DOHH2 (cell line): Measurements from ENCODE around the gene SDF2L1.

ENCODE experiments used
- H3F3A ChIP-seq: fragments of 200-600 bp; sonication (generic), shearing (Covaris generic); 2 replicates; pipeline ENCODE4 v1.6.0; 2016; ENCODE audit warnings: antibody characterized with exemption, mild to moderate bottlenecking; ENCODE audit not compliant: control insufficient read depth, insufficient read depth
- H3K27ac ChIP-seq: fragments of 200-600 bp; sonication (generic); 2 replicates; pipeline ENCODE4 v1.5.1; 2014; ENCODE audit warnings: low read depth, mild to moderate bottlenecking, low read length, moderate library complexity
- H3K27me3 ChIP-seq: fragments of 200-600 bp; sonication (generic); 2 replicates; pipeline ENCODE4 v1.6.1; 2014; ENCODE audit warnings: mild to moderate bottlenecking, low read length, mixed read lengths; ENCODE audit not compliant: control insufficient read depth
- H3K36me3 ChIP-seq: fragments of 200-600 bp; sonication (generic); 2 replicates; pipeline ENCODE4 v1.6.1; 2014; ENCODE audit warnings: mild to moderate bottlenecking, low read length, moderate library complexity, mixed read lengths; ENCODE audit not compliant: control insufficient read depth
- H3K4me1 ChIP-seq: fragments of 200-600 bp; sonication (generic); 2 replicates; pipeline ENCODE4 v1.6.1; 2014; ENCODE audit warnings: mild to moderate bottlenecking, low read length, mixed read lengths; ENCODE audit not compliant: control insufficient read depth
- H3K4me2 ChIP-seq: fragments of 200-600 bp; sonication (generic); 2 replicates; pipeline ENCODE4 v1.6.0; 2014; ENCODE audit warnings: mild to moderate bottlenecking, low read length, moderate library complexity
- H3K4me3 ChIP-seq: fragments of 200-600 bp; sonication (generic); 2 replicates; pipeline ENCODE4 v1.5.1; 2014; ENCODE audit warnings: mild to moderate bottlenecking, low read length, mixed read lengths
- H3K79me2 ChIP-seq: fragments of 200-600 bp; sonication (generic); 2 replicates; pipeline ENCODE4 v1.6.1; 2014; ENCODE audit warnings: mild to moderate bottlenecking, low read length, mixed read lengths; ENCODE audit not compliant: control insufficient read depth
- H3K9me2 ChIP-seq: fragments of 200-600 bp; sonication (generic); replicated peaks from 2 replicates; pipeline ENCODE4 v1.6.1; 2014; ENCODE audit warnings: mild to moderate bottlenecking, low read length, mixed read lengths; ENCODE audit not compliant: control insufficient read depth
- H3K9me3 ChIP-seq: fragments of 200-600 bp; sonication (generic); 2 replicates; pipeline ENCODE4 v1.6.1; 2014; ENCODE audit warnings: antibody characterized with exemption, low read length, mixed read lengths; ENCODE audit not compliant: control insufficient read depth, insufficient read depth
- H4K20me1 ChIP-seq: fragments of 200-600 bp; sonication (generic); 2 replicates; pipeline ENCODE4 v1.6.0; 2014; ENCODE audit warnings: low read depth, mild to moderate bottlenecking, antibody characterized with exemption, low read length, moderate library complexity; ENCODE audit not compliant: control insufficient read depth, insufficient read depth
- CTCF ChIP-seq: fragments of 200-600 bp; sonication (generic); IDR thresholded peaks from one replicate; pipeline ENCODE4 v1.5.1; 2014; ENCODE audit warnings: antibody characterized with exemption, mild to moderate bottlenecking, low read depth, low read length; ENCODE audit not compliant: poor library complexity, severe bottlenecking
- EZH2phosphoT487 ChIP-seq: fragments of 200-600 bp; sonication (generic); IDR thresholded peaks from 2 replicates; pipeline ENCODE4 v1.6.1; 2017; ENCODE audit warnings: borderline replicate concordance, mild to moderate bottlenecking, antibody characterized with exemption, low read length, moderate library complexity, mixed read lengths

SDF2L1 gene

GRCh38 chr22:21660904-21661303 is 18.8 kb downstream of the SDF2L1 start:
- Histone ChIP-seq H3K4me3 (no peak overlapping the region), H3K27ac (no peak overlapping the region), H3K9me2 (no peaks in the 10 kb centered on the region), H3K9me3 (no peaks in the 10 kb centered on the region), H3K36me3 (no peaks in the 10 kb centered on the region), H3K4me2 (no peak overlapping the region), H3K27me3 (no peaks in the 10 kb centered on the region), H3F3A (peaks cover 9% of the 10 kb centered on the region), H3K79me2 (peaks cover 1% of the 10 kb centered on the region), H3K4me1 (peaks cover 33% of the 10 kb centered on the region), H4K20me1 (no peaks in the 10 kb centered on the region)
- TF ChIP-seq EZH2phosphoT487: no peak
- TF ChIP-seq CTCF: no peak

GRCh38 chr22:21661991-21662390 is 19.9 kb downstream of the SDF2L1 start:
- no peaks in the 10 kb centered on the region for H3K27me3 ChIP-seq
- H3K36me3 ChIP-seq: 0 out of 2 replicates have a peak, but pooled peaks cover 3% of the 10 kb centered on the region
- no peak overlapping the region for H3K4me3 ChIP-seq
- H3K79me2 ChIP-seq: peaks cover 12% of the 10 kb centered on the region
- 0 out of 2 replicates have a peak, but pooled peaks cover 2% of the 10 kb centered on the region for H3F3A ChIP-seq
- H3K9me2 ChIP-seq: no peaks in the 10 kb centered on the region
- no peak overlapping the region for H3K4me2 ChIP-seq
- TF ChIP-seq CTCF (no peak), EZH2phosphoT487 (no peak)
- no peak overlapping the region for H3K27ac ChIP-seq
- peaks cover 30% of the 10 kb centered on the region for H3K4me1 ChIP-seq
- H4K20me1 ChIP-seq: no peaks in the 10 kb centered on the region
- H3K9me3 ChIP-seq: no peaks in the 10 kb centered on the region

GRCh38 chr22:21663738-21664137 is 21.6 kb downstream of the SDF2L1 start:
- H3K4me2 ChIP-seq: no peak overlapping the region
- peaks cover 26% of the 10 kb centered on the region for H3K79me2 ChIP-seq
- no peak overlapping the region for H3K4me3 ChIP-seq
- H3K27me3 ChIP-seq: no peaks in the 10 kb centered on the region
- no peaks in the 10 kb centered on the region for H3K9me2 ChIP-seq
- H3K36me3 ChIP-seq: 0 out of 2 replicates have a peak, but pooled peaks cover 3% of the 10 kb centered on the region
- peaks cover 28% of the 10 kb centered on the region for H3K4me1 ChIP-seq
- H3F3A ChIP-seq: no peaks in the 10 kb centered on the region
- no peaks in the 10 kb centered on the region for H4K20me1 ChIP-seq
- H3K9me3 ChIP-seq: no peaks in the 10 kb centered on the region
- H3K27ac ChIP-seq: no peak overlapping the region
- TF ChIP-seq CTCF (no peak), EZH2phosphoT487 (no peak)
